Activated T-cell treated with anti-CD3 and anti-CD28 coated beads for 4 hours (primary cell): ENCODE measurements around the gene C13orf46.

Experiments used
- DNase-seq: peaks from one replicate; pipeline ENCODE4 v3.0.0-alpha.2; 2020

Gene C13orf46

GRCh38 chr13:113936166-113936965 lies 37.5 kb downstream of the C13orf46 start:
- DNase-seq, result no peak

GRCh38 chr13:113935001-113935844 lies 38.7 kb downstream of the C13orf46 start:
- no peak for DNase-seq

- no peak for DNase-seq
These were observed 39.3 kb downstream of the C13orf46 start for GRCh38 chr13:113934576-113934975.

GRCh38 chr13:113933901-113934300 lies 40.0 kb downstream of the C13orf46 start:
- no peak for DNase-seq

- DNase-seq, result no peak
These were observed 41.9 kb downstream of the C13orf46 start for GRCh38 chr13:113931841-113932459.

GRCh38 chr13:113930671-113931637 lies 42.9 kb downstream of the C13orf46 start:
- DNase-seq, result no peak

GRCh38 chr13:113929628-113930615 lies 44.0 kb downstream of the C13orf46 start:
- DNase-seq, result no peak

- DNase-seq, result no peak
These were observed 44.9 kb downstream of the C13orf46 start for GRCh38 chr13:113928685-113929627.

GRCh38 chr13:113927661-113928581 lies 46.0 kb downstream of the C13orf46 start:
- DNase-seq, result no peak

GRCh38 chr13:113926951-113927660 lies 46.8 kb downstream of the C13orf46 start:
- DNase-seq, result no peak

GRCh38 chr13:113926301-113926761 lies 47.5 kb downstream of the C13orf46 start:
- DNase-seq, result no peak

GRCh38 chr13:113924184-113924901 lies 49.5 kb downstream of the C13orf46 start:
- DNase-seq, result no peak

GRCh38 chr13:113923376-113924063 lies 50.4 kb downstream of the C13orf46 start:
- no peak for DNase-seq

GRCh38 chr13:113922412-113923118 lies 51.3 kb downstream of the C13orf46 start:
- DNase-seq, result no peak

GRCh38 chr13:113921763-113922162 lies 52.1 kb downstream of the C13orf46 start:
- DNase-seq, result no peak
